HG02588 (cell line): Measurements from ENCODE around the gene MTF2.

Source experiments
- ATAC-seq: cut with Tn5 transposase; IDR thresholded peaks from one replicate; pipeline ENCODE4 v1.9.1; 2021; ENCODE audit warnings: mild to moderate bottlenecking, moderate library complexity; ENCODE audit not compliant: unreplicated experiment

The MTF2 gene

GRCh38 chr1:93081716-93082115 lies 2.6 kb downstream of the MTF2 start:
- ATAC-seq: no peak

GRCh38 chr1:93082313-93082712 lies 3.2 kb downstream of the MTF2 start:
- ATAC-seq: no peak

- ATAC-seq: no peak
Measured at GRCh38 chr1:93083979-93084378, 4.9 kb downstream of the MTF2 start.

- ATAC-seq: peak; percentile 70
Measured at GRCh38 chr1:93087532-93087931, 8.4 kb downstream of the MTF2 start.

- ATAC-seq: no peak
Measured at GRCh38 chr1:93093332-93094006, 14.4 kb downstream of the MTF2 start.

- ATAC-seq: no peak
Measured at GRCh38 chr1:93095804-93096585, 16.9 kb downstream of the MTF2 start.

GRCh38 chr1:93102142-93102541 lies 23.1 kb downstream of the MTF2 start:
- ATAC-seq: no peak

GRCh38 chr1:93106226-93106625 lies 27.1 kb downstream of the MTF2 start:
- no peak for ATAC-seq

- no peak for ATAC-seq
Measured at GRCh38 chr1:93107395-93107794, 28.3 kb downstream of the MTF2 start.

GRCh38 chr1:93108335-93108734 lies 29.3 kb downstream of the MTF2 start:
- no peak for ATAC-seq

GRCh38 chr1:93109578-93109977 lies 30.5 kb downstream of the MTF2 start:
- ATAC-seq: no peak

GRCh38 chr1:93111065-93111464 lies 32.0 kb downstream of the MTF2 start:
- no peak for ATAC-seq

- no peak for ATAC-seq
Measured at GRCh38 chr1:93111561-93111960, 32.5 kb downstream of the MTF2 start.

GRCh38 chr1:93113127-93113526 lies 34.0 kb downstream of the MTF2 start:
- ATAC-seq: no peak

- ATAC-seq: no peak
Measured at GRCh38 chr1:93114391-93114790, 35.3 kb downstream of the MTF2 start.

- ATAC-seq: no peak
Measured at GRCh38 chr1:93120614-93121013, 41.5 kb downstream of the MTF2 start.

GRCh38 chr1:93123201-93123783 lies 44.2 kb downstream of the MTF2 start:
- ATAC-seq: no peak

- no peak for ATAC-seq
Measured at GRCh38 chr1:93124556-93125355, 45.7 kb downstream of the MTF2 start.

GRCh38 chr1:93129507-93130099 lies 50.5 kb downstream of the MTF2 start:
- no peak for ATAC-seq

GRCh38 chr1:93132638-93133037 lies 53.6 kb downstream of the MTF2 start:
- no peak for ATAC-seq

- ATAC-seq: no peak
Measured at GRCh38 chr1:93136445-93136844, 57.4 kb downstream of the MTF2 start.
